ENCODE measurements around the gene OPRD1.
"Not testable (repeated sequence)": the region's sequence is repeated elsewhere in the genome, so short reads cannot be mapped to it uniquely, and the experiment has no call there.

OPRD1 gene

DNA sequence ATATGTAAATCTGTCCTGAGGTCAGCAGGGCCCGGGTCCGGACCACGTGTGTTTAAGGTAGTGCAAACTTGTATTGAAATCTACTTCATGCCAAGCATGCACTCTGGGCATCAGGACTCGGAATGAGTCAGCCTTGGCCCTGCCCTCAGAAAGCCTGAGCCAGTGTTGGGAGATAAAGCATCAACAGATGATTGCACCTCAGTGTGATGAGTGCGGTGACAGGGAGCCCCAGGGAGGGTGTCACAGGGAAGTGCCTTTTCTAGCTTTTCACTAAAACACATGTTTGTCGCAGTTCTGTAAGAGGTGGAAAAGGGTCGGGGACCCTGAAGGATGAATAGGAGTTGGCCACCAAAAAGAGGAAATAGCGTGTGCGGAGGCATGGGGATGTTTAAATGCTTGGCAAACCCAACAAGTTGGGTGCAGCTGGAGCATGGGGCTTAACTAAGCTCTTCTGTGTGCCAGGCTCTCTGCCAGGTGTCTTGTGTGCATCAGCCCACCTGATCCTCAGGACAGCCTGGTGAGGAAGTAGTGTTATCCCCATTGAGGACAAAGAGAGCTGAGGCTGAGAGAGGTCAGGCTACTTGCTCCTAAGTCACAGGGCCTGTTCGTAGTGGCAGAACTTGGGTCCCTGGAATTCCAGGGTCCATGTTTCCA, 54.2 kb downstream of the OPRD1 start:
- H3K36me3 ChIP-seq (ENCODE audit: control insufficient read depth in 4 of 4, insufficient read depth in 4 of 4, low read length in 3 of 4): no peaks in the 10 kb centered on the region
- H3K4me1 ChIP-seq (ENCODE audit: control extremely low read depth in 1 of 4, control insufficient read depth in 4 of 4, insufficient read depth in 4 of 4, low read length in 3 of 4): no peaks in the 10 kb centered on the region
- H3K9me3 ChIP-seq (ENCODE audit: control extremely low read depth in 1 of 5, control insufficient read depth in 4 of 5, insufficient read depth in 2 of 5, low read depth in 1 of 5, low read length in 4 of 5): no peaks in the 10 kb centered on the region
- no peak overlapping the region for H3K4me3 ChIP-seq (ENCODE audit: control insufficient read depth in 1 of 7, extremely low read depth in 1 of 7, insufficient read depth in 4 of 7, low read depth in 2 of 7, low read length in 6 of 7)
- no peak for DNase-seq
- H3K27me3 ChIP-seq (replicated peaks in 2 of 5; ENCODE audit: control insufficient read depth in 4 of 5, insufficient read depth in 5 of 5, low read length in 4 of 5): peaks cover 0 to 7% (median 0%) of the 10 kb centered on the region in 5 experiments
- CTCF ChIA-PET: interaction anchor here (1.2 to 1.4 kb wide), 3 partner anchors 10 to 82 kb away, joined by 3 to 4 read pairs (median 4); no protein-coding TSS in a partner anchor
- POLR2A ChIA-PET: no interaction called here
- H3K27ac ChIP-seq (ENCODE audit: insufficient read depth in 1 of 2, low read depth in 1 of 2, low read length in 2 of 2, poor library complexity in 1 of 2, severe bottlenecking in 2 of 2): no peak overlapping the region
- 94% methylated on average over 10 of the region's 10 CpGs for WGBS (ENCODE audit: insufficient coverage)

DNA sequence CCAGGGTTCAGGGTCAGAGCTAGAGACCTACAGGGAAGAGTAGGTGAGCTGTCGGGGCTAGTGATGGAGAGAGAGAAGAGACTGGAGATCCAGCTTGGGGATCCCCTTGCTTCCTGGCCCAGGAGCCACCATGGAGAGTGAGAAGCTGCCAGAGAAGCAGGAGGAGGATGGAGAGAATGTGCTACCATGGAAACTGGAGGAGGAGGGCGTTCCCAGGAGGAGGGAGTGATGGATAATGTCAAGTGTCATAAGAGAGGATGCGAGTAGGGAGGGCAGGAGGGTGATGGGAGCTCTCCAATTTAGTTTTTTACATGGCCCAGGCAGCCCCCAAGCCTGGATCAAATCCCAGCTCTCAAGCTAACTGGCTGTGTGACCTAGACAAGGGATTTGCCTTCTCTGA, 55.9 kb downstream of the OPRD1 start:
- Histone ChIP-seq H3K27ac (ENCODE audit: insufficient read depth in 1 of 2, low read depth in 1 of 2, low read length in 2 of 2, poor library complexity in 1 of 2, severe bottlenecking in 2 of 2) (no peak overlapping the region), H3K4me3 (ENCODE audit: control insufficient read depth in 1 of 7, extremely low read depth in 1 of 7, insufficient read depth in 4 of 7, low read depth in 2 of 7, low read length in 6 of 7) (no peak overlapping the region), H3K36me3 (ENCODE audit: control insufficient read depth in 4 of 4, insufficient read depth in 4 of 4, low read length in 3 of 4) (no peaks in the 10 kb centered on the region), H3K9me3 (ENCODE audit: control extremely low read depth in 1 of 5, control insufficient read depth in 4 of 5, insufficient read depth in 2 of 5, low read depth in 1 of 5, low read length in 4 of 5) (no peaks in the 10 kb centered on the region), H3K27me3 (replicated peaks in 2 of 5; ENCODE audit: control insufficient read depth in 4 of 5, insufficient read depth in 5 of 5, low read length in 4 of 5) (peaks cover 0 to 7% (median 0%) of the 10 kb centered on the region in 5 experiments), H3K4me1 (ENCODE audit: control extremely low read depth in 1 of 4, control insufficient read depth in 4 of 4, insufficient read depth in 4 of 4, low read length in 3 of 4) (no peaks in the 10 kb centered on the region)
- 94% methylated on average over 3 of the region's 3 CpGs for WGBS (ENCODE audit: insufficient coverage)
- CTCF ChIA-PET: interaction anchor here (0.7 to 2.4 kb wide), 3 partner anchors 9 to 76 kb away, joined by 3 to 15 read pairs (median 4); no protein-coding TSS in a partner anchor
- POLR2A ChIA-PET: no interaction called here
- DNase-seq: no peak

DNA sequence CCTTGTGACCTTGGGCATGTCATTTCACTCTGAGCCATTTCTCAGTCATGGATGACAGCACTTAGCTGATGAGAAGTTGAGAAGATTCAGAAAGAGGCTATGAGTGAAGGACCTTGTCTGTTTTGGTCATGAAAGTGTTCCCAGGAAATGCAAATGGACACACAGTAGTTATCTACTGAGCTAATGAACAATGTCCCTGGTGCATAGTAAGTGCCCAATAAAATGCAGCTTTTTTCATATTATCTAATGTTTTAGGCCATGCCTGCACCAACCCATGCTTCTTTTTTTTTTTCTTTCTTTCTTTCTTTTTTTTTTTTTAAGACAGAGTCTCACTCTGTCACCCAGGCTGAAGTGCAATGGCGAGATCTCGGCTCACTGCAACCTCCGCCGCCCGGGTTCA, 58.0 kb downstream of the OPRD1 start:
- Histone ChIP-seq H3K9me3 (ENCODE audit: control extremely low read depth in 1 of 5, control insufficient read depth in 4 of 5, insufficient read depth in 2 of 5, low read depth in 1 of 5, low read length in 4 of 5) (no peaks in the 10 kb centered on the region), H3K4me1 (ENCODE audit: control extremely low read depth in 1 of 4, control insufficient read depth in 4 of 4, insufficient read depth in 4 of 4, low read length in 3 of 4) (peaks cover 0 to 3% (median 0%) of the 10 kb centered on the region in 4 experiments), H3K27ac (ENCODE audit: insufficient read depth in 1 of 2, low read depth in 1 of 2, low read length in 2 of 2, poor library complexity in 1 of 2, severe bottlenecking in 2 of 2) (no peak overlapping the region), H3K27me3 (replicated peaks in 2 of 5; ENCODE audit: control insufficient read depth in 4 of 5, insufficient read depth in 5 of 5, low read length in 4 of 5) (peaks cover 0 to 4% (median 0%) of the 10 kb centered on the region in 5 experiments), H3K36me3 (ENCODE audit: control insufficient read depth in 4 of 4, insufficient read depth in 4 of 4, low read length in 3 of 4) (no peaks in the 10 kb centered on the region), H3K4me3 (ENCODE audit: control insufficient read depth in 1 of 7, extremely low read depth in 1 of 7, insufficient read depth in 4 of 7, low read depth in 2 of 7, low read length in 6 of 7) (no peak overlapping the region)
- 100% methylated on average over 2 of the region's 5 CpGs for WGBS (ENCODE audit: insufficient coverage)
- POLR2A ChIA-PET: interaction anchor here (0.5 kb wide), 1 partner anchor 41 kb away, joined by 3 read pairs; no protein-coding TSS in a partner anchor
- no peak for DNase-seq
- CTCF ChIA-PET: interaction anchor here (0.9 to 1.5 kb wide), 2 partner anchors 11 to 85 kb away, joined by 3 read pairs; no protein-coding TSS in a partner anchor

DNA sequence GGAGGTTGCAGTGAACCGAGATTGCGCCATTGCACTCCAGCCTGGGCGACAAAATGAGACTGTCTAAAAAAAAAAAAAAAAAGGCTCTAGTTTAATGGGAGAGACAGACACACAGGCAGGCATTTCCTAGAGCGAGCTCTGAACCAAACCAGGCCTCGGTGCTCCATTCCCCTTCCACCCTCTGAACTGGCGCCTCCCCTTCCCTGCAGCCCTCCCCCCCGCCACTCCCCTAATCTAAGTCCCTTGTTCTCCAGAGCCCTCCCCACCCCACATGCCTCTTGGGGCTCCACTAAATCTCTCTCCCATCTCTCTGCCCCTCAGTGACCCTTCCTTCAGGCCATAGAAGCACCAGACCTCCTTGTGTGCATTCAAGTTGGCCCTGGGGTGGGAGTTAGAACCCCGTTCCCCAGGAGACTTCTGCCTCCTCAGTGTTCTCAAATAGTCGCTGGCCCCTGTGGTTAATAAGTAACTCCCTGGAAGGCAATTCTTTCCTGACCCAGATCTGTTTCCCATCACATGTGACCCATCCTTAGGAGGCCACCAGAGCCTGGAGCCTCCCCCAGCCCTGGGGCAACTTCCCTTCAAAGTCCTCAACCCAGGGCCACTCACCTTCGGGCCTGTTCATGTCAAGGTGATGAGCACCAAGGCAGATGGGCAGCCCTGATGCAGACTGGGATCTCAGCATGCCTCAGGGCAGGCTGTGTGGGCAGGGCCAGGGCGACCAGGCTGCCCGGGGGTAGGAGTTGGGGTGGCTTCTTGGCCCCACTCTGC, 59.8 kb downstream of the OPRD1 start:
- CTCF ChIA-PET: no interaction called here
- POLR2A ChIA-PET: no interaction called here

DNA sequence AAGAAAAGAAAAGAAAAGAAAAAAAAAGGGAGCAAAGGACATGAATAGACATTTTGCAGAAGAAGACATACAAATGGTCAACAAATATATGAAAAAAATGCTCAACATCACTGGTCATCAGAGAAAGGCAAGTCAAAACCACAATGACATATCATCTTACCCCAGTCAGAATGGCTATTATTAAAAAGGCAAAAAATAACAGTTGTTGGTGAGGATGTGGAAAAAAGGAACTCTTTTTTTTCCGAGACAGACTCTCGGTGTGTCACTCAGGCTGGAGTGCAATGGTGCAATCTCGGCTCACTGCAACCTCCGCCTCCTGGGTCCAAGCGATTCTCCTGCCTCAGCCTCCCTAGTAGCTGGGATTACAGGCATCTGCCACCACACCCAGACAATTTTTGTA, 63.2 kb downstream of the OPRD1 start:
- CTCF ChIA-PET: interaction anchor here (1.4 to 13.4 kb wide), 4 partner anchors 82 to 234 kb away, joined by 3 to 300 read pairs (median 62); no protein-coding TSS in a partner anchor
- WGBS (ENCODE audit: insufficient coverage): 11% methylated on average over 5 of the region's 5 CpGs
- H3K27ac ChIP-seq (ENCODE audit: insufficient read depth in 1 of 2, low read depth in 1 of 2, low read length in 2 of 2, poor library complexity in 1 of 2, severe bottlenecking in 2 of 2); H3K36me3 ChIP-seq (ENCODE audit: control insufficient read depth in 4 of 4, insufficient read depth in 4 of 4, low read length in 3 of 4); H3K9me3 ChIP-seq (ENCODE audit: control extremely low read depth in 1 of 5, control insufficient read depth in 4 of 5, insufficient read depth in 2 of 5, low read depth in 1 of 5, low read length in 4 of 5); H3K4me1 ChIP-seq (ENCODE audit: control extremely low read depth in 1 of 4, control insufficient read depth in 4 of 4, insufficient read depth in 4 of 4, low read length in 3 of 4); H3K4me3 ChIP-seq (ENCODE audit: control insufficient read depth in 1 of 7, extremely low read depth in 1 of 7, insufficient read depth in 4 of 7, low read depth in 2 of 7, low read length in 6 of 7); H3K27me3 ChIP-seq (replicated peaks in 2 of 5; ENCODE audit: control insufficient read depth in 4 of 5, insufficient read depth in 5 of 5, low read length in 4 of 5): not testable (repeated sequence)
- POLR2A ChIA-PET: interaction anchor here (0.6 to 1.1 kb wide), 2 partner anchors 100 to 103 kb away, joined by 3 to 5 read pairs; no protein-coding TSS in a partner anchor
- DNase-seq: peak in 2 of 3 donors; percentile 62 to 68

More for the DNA sequence above, 59.8 kb downstream of the OPRD1 start:
- Histone ChIP-seq H3K9me3 (ENCODE audit: control extremely low read depth in 1 of 5, control insufficient read depth in 4 of 5, insufficient read depth in 2 of 5, low read depth in 1 of 5, low read length in 4 of 5) (no peaks in the 10 kb centered on the region), H3K4me3 (ENCODE audit: control insufficient read depth in 1 of 7, extremely low read depth in 1 of 7, insufficient read depth in 4 of 7, low read depth in 2 of 7, low read length in 6 of 7) (no peak overlapping the region), H3K27ac (ENCODE audit: insufficient read depth in 1 of 2, low read depth in 1 of 2, low read length in 2 of 2, poor library complexity in 1 of 2, severe bottlenecking in 2 of 2) (no peak overlapping the region), H3K4me1 (ENCODE audit: control extremely low read depth in 1 of 4, control insufficient read depth in 4 of 4, insufficient read depth in 4 of 4, low read length in 3 of 4) (peaks cover 0 to 4% (median 1%) of the 10 kb centered on the region in 4 experiments), H3K36me3 (ENCODE audit: control insufficient read depth in 4 of 4, insufficient read depth in 4 of 4, low read length in 3 of 4) (no peaks in the 10 kb centered on the region), H3K27me3 (replicated peaks in 2 of 5; ENCODE audit: control insufficient read depth in 4 of 5, insufficient read depth in 5 of 5, low read length in 4 of 5) (no peaks in the 10 kb centered on the region)
- WGBS (ENCODE audit: insufficient coverage): 96% methylated on average over 11 of the region's 12 CpGs
- no peak for DNase-seq

DNA sequence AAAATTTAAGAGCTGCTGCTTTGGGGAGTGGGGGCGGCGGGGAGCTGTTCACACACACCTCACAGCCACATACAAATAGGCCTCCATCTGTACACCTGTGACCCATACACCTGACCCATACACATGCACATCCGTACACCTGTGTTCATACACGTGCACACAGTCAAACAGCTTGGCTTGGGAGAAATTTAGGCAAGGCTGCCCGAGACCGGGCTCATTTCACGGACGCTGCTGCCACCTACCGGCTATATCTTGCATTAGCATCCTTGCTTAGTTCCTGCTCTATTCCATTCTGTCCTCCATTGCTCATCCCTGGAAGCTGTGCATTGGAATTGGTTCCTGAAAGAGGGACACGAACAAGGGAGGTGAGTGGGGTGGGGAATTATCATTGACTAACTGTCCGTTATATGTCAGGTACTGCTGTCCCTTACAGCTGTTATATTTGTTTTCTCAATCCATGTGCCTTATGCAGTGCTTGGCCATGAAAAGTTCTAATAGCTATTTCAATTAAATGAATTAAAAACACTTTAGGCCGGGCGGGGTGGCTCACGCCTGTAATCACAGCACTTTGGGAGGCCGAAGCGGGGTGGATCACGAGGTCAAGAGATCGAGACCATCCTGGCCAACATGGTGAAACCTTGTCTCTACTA, 65.3 kb downstream of the OPRD1 start:
- Histone ChIP-seq H3K27me3 (replicated peaks in 2 of 5; ENCODE audit: control insufficient read depth in 4 of 5, insufficient read depth in 5 of 5, low read length in 4 of 5) (no peaks in the 10 kb centered on the region), H3K4me3 (ENCODE audit: control insufficient read depth in 1 of 7, extremely low read depth in 1 of 7, insufficient read depth in 4 of 7, low read depth in 2 of 7, low read length in 6 of 7) (no peak overlapping the region), H3K27ac (ENCODE audit: insufficient read depth in 1 of 2, low read depth in 1 of 2, low read length in 2 of 2, poor library complexity in 1 of 2, severe bottlenecking in 2 of 2) (no peak overlapping the region), H3K36me3 (ENCODE audit: control insufficient read depth in 4 of 4, insufficient read depth in 4 of 4, low read length in 3 of 4) (no peaks in the 10 kb centered on the region), H3K4me1 (ENCODE audit: control extremely low read depth in 1 of 4, control insufficient read depth in 4 of 4, insufficient read depth in 4 of 4, low read length in 3 of 4) (peaks cover 0 to 9% (median 1%) of the 10 kb centered on the region in 4 experiments), H3K9me3 (ENCODE audit: control extremely low read depth in 1 of 5, control insufficient read depth in 4 of 5, insufficient read depth in 2 of 5, low read depth in 1 of 5, low read length in 4 of 5) (no peaks in the 10 kb centered on the region)
- CTCF ChIA-PET: interaction anchor here (0.6 to 13.4 kb wide), 37 partner anchors 9 to 1420 kb away, joined by 3 to 300 read pairs (median 5); partner anchors contain the start of genes TAF12 and YTHDF2
- DNase-seq: peak; percentile 65 to 78 (median 73)
- 31% methylated on average over 16 of the region's 18 CpGs for WGBS (ENCODE audit: insufficient coverage)
- POLR2A ChIA-PET: interaction anchor here (0.5 to 1.1 kb wide), 6 partner anchors 90 to 407 kb away, joined by 3 to 8 read pairs (median 4); partner anchors contain the start of genes RCC1 and RNU11
